ENCODE results near the gene MUS81. TPM values are rescaled to one million over a fixed set of nuclear protein-coding genes. Genes with fewer than 3 reads are reported as not detected.

Gene MUS81
- total and polyA plus RNA-seq, 2 of the 13 experiments (the other 11 are each of a cell fraction or from before 2014, with no cell fraction given): 25.6 to 30.2 TPM

- no peak for TF ChIP-seq ZMYM2 (CRISPR knock-in tag; IDR thresholded peaks at IDR 0.05)
- no peak for TF ChIP-seq NFE2 (CRISPR knock-in tag; IDR thresholded peaks at IDR 0.05)
- TF ChIP-seq MXD1 (CRISPR knock-in tag; IDR thresholded peaks at IDR 0.05): no peak
- TF ChIP-seq GPBP1L1 (CRISPR knock-in tag; IDR thresholded peaks at IDR 0.05): no peak
- TF ChIP-seq, protein P1, sequence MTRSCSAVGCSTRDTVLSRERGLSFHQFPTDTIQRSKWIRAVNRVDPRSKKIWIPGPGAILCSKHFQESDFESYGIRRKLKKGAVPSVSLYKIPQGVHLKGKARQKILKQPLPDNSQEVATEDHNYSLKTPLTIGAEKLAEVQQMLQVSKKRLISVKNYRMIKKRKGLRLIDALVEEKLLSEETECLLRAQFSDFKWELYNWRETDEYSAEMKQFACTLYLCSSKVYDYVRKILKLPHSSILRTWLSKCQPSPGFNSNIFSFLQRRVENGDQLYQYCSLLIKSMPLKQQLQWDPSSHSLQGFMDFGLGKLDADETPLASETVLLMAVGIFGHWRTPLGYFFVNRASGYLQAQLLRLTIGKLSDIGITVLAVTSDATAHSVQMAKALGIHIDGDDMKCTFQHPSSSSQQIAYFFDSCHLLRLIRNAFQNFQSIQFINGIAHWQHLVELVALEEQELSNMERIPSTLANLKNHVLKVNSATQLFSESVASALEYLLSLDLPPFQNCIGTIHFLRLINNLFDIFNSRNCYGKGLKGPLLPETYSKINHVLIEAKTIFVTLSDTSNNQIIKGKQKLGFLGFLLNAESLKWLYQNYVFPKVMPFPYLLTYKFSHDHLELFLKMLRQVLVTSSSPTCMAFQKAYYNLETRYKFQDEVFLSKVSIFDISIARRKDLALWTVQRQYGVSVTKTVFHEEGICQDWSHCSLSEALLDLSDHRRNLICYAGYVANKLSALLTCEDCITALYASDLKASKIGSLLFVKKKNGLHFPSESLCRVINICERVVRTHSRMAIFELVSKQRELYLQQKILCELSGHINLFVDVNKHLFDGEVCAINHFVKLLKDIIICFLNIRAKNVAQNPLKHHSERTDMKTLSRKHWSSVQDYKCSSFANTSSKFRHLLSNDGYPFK (CRISPR knock-in tag; IDR thresholded peaks at IDR 0.05; ENCODE audit: borderline replicate concordance): 0 out of 2 replicates have a peak, but pooled peaks have one; percentile 40
- no peak for TF ChIP-seq HNF4G (IDR thresholded peaks at IDR 0.05; ENCODE audit: borderline replicate concordance, low read depth, low read length)
- TF ChIP-seq HNF4G (CRISPR knock-in tag; IDR thresholded peaks at IDR 0.05; ENCODE audit: borderline replicate concordance, low read depth): no peak
- no peak for TF ChIP-seq E2F5 (CRISPR knock-in tag; conservative IDR thresholded peaks at IDR 0.05)
- TF ChIP-seq ZNF530 (CRISPR knock-in tag; IDR thresholded peaks at IDR 0.05; ENCODE audit: low read depth): no peak
- no peak for TF ChIP-seq ZNF780A (CRISPR knock-in tag; IDR thresholded peaks at IDR 0.05)
- no peak for TF ChIP-seq HOMEZ (CRISPR knock-in tag; IDR thresholded peaks at IDR 0.05; ENCODE audit: low read depth)
- no peak for TF ChIP-seq ZNF552 (CRISPR knock-in tag; IDR thresholded peaks at IDR 0.05; ENCODE audit: borderline replicate concordance)
- no peak for TF ChIP-seq ZNF484 (CRISPR knock-in tag; IDR thresholded peaks at IDR 0.05; ENCODE audit: borderline replicate concordance, low read depth)
- no peak for TF ChIP-seq ZNF660 (CRISPR knock-in tag; IDR thresholded peaks at IDR 0.05; ENCODE audit: borderline replicate concordance, low read depth)
- TF ChIP-seq, protein P2, sequence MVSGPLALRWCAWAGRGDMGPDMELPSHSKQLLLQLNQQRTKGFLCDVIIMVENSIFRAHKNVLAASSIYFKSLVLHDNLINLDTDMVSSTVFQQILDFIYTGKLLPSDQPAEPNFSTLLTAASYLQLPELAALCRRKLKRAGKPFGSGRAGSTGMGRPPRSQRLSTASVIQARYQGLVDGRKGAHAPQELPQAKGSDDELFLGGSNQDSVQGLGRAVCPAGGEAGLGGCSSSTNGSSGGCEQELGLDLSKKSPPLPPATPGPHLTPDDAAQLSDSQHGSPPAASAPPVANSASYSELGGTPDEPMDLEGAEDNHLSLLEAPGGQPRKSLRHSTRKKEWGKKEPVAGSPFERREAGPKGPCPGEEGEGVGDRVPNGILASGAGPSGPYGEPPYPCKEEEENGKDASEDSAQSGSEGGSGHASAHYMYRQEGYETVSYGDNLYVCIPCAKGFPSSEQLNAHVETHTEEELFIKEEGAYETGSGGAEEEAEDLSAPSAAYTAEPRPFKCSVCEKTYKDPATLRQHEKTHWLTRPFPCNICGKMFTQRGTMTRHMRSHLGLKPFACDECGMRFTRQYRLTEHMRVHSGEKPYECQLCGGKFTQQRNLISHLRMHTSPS (CRISPR knock-in tag; IDR thresholded peaks at IDR 0.05; ENCODE audit: low read depth): peak; percentile 83
- no peak for TF ChIP-seq SKIL (CRISPR knock-in tag; IDR thresholded peaks at IDR 0.05; ENCODE audit: borderline replicate concordance)
- TF ChIP-seq TOE1 (CRISPR knock-in tag; IDR thresholded peaks at IDR 0.05): no peak
- no peak for TF ChIP-seq MLLT10 (CRISPR knock-in tag; IDR thresholded peaks at IDR 0.05)
- TF ChIP-seq ZNF589 (CRISPR knock-in tag; conservative IDR thresholded peaks at IDR 0.05): no peak
Observed at GRCh38 chr11:65884716-65885092, 24.5 kb downstream of the MUS81 start (continued).

Data from HepG2 (cell line).